Kasumi-1 (cell line): ENCODE measurements around the gene ARL5A.

Source experiments
- DNase-seq, 2 experiments: peaks; one replicate each; lab custom pipeline; 2025; lab: John Stamatoyannopoulos, UW

The ARL5A gene

DNA sequence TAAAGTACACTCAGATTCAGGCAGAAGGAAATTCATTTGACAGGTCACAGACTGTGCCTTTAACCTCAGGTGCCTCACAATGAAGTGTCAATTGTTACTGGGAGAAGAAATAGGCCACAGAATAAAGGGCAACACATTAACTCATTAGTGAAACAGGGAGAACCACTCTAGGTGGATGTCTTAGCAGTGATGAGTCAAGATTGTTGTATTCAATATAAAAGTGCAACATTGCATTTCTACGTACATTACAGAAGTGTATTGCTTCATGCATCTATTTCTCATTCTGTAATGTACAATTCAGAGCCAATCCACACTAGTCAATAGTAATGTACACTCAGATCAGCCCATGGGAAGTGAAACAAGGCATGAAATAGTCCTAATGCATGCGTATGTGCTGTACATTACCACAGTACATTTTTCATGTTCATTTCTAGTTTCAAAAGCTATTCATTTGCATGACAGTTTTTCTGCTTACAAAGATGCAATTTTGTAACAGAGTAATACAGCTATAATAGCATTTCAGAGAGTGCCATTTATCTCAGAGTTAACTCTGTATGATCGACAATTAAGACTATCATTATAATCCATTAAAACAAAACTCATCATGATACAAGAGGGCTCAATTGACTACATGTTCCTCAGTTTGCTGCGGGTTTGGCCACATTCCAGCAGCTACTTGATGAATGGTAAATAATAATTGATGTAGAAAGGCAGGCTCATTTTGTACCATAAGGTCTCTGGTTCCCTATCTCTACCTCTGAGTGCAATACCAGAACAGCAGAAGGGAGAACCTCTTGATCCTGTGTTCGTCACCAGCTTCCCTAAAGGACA, 12.2 kb upstream of the ARL5A start:
- DNase-seq: no peak

DNA sequence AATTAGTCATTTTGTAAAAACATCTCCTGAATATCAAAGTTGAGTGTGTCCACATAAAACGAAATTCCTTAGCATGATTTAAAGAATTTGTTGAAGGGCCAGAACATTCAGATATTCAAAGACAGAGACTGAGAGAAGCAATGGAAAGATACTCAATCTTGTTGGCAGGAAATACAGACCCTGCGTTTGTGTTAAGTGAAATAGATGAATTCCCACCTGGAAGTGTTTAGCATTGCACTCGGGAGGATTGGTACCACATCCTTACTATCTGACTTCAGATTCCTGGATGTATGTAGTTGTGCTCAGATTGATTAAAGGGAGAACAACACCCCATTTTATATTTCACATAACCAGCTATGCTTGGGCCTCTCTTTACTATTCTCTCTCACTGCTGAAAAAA, 9.7 kb upstream of the ARL5A start:
- DNase-seq: no peak

- DNase-seq: peak; percentile 79 to 93
Observed at GRCh38 chr2:151833984-151834383, 5.8 kb upstream of the ARL5A start.

DNA sequence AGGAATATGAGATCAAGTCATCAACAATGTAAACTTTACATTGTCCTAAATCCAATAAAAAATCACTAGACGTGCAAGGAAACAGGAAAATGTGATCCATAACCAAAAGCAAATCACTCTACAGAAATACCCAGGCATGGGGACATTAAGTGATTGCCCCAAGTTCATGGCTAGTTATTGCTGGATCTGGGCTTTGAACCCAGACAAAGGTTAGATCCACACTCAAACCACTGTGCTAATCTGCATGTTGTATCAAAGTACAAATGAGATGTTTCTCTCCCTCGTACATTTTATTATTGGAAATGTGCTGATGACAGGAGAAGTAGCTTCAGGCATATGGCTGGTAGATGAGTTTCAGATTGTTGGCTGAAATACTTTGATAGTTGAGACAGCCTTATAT, 2.7 kb upstream of the ARL5A start:
- no peak for DNase-seq

GRCh38 chr2:151828890-151829324, 686 bp upstream of the ARL5A start:
- no peak for DNase-seq

GRCh38 chr2:151827564-151828142, 568 bp downstream of the ARL5A start:
- DNase-seq: peak; percentile 39 to 58

DNA sequence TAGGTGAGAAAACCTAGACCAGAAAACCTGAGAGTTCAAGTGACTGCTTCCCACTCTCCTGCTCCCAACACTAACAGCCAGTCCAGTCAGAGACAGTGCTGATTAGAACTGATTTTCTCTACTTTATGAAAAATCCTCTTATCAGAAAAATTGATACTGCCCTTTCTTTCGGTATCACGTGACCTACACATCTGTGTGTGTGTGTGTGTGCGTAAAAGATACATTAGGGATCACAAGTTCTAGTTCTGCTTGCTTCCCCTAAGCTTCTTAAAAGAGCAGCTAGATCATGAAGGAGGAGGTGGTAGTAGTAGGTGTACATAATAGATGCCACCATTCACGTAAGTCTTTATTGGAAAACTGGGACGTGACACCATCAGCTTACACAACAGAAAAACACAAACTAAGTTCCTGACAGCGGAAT, 1.5 kb downstream of the ARL5A start:
- DNase-seq: peak; percentile 76 to 79

DNA sequence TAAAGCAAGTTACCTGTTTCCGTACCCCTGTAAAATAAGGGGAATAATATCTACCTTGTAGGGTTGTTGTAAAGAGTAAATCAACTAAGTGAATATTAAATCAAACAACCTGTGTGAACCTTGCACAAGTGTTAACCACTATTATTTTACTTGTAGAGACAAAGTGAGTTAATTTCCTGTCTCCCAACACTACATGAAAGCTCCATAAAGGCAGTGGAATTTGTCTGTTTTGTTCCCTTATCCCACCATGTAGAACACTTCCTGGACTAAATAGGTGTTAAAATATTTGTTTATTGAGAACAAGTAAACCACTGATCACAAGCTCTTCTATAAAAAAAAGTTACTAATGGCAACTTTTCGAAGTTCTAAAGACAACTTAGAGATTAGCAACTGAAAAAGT, 3.3 kb downstream of the ARL5A start:
- DNase-seq: no peak

DNA sequence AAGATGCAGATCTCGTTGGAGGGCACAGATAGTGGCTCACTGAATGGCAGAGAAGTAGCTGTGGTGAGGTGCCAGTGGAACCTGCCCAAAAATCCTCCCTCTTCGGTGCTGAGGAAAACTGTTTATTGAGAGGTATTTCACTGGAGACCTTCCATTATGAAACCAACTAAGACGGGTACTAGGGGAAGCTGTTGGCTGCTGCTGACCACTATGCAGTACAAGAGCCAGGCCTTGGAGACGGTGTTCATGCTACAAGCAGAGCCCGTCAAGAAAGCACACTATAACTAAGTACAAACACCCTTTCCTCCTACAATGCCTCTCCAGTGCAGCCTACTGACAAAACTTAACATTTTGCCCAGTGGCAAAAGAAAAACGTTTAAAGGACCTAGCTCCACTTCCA, 4.6 kb downstream of the ARL5A start:
- DNase-seq: no peak

- no peak for DNase-seq
Observed at GRCh38 chr2:151819920-151820319, 8.3 kb downstream of the ARL5A start.

DNA sequence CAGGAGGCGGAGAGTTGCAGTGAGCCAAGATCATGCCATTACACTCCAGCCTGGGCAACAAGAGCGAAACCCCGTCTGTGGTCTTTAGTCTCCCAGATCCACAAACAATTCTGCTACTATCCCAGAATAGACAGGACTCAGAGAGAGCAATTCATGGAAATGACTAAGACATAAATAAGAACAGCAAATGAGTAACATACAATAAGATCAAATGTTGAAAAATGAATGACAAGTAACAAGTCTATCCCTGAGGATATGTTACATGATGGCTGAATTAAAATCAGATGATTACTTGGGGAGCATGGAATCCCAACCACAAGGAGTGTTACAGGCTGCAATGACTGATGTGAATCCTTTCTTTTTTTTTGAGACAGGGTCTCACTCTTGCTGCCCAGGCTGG, 10.3 kb downstream of the ARL5A start:
- DNase-seq: no peak

GRCh38 chr2:151816843-151817242, 11.4 kb downstream of the ARL5A start:
- no peak for DNase-seq

- DNase-seq: no peak
Observed at GRCh38 chr2:151815821-151816489, 12.3 kb downstream of the ARL5A start.

DNA sequence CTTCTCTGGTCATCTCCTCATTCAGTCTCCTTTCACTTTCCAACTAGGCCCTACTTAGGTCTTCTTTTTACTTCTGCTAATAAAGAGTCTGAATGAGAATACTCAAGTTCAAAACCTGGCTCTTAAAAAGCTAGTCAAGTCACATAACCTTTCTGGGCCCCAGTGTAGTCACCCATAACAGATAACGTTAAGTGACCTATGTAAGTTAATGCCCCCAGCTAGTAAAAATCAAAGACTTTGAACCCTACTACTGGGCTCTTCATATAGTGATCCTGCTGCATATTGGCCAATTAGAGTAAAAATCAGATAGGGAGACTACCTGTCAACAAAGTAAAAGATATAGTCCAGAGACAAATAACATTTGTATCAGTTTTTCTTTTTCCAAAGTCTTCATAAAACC, 17.7 kb downstream of the ARL5A start:
- no peak for DNase-seq

- DNase-seq: no peak
Observed at GRCh38 chr2:151809073-151809383, 19.2 kb downstream of the ARL5A start.

- peak; percentile 54 to 55 for DNase-seq
Observed at GRCh38 chr2:151808258-151809072, 19.8 kb downstream of the ARL5A start.

DNA sequence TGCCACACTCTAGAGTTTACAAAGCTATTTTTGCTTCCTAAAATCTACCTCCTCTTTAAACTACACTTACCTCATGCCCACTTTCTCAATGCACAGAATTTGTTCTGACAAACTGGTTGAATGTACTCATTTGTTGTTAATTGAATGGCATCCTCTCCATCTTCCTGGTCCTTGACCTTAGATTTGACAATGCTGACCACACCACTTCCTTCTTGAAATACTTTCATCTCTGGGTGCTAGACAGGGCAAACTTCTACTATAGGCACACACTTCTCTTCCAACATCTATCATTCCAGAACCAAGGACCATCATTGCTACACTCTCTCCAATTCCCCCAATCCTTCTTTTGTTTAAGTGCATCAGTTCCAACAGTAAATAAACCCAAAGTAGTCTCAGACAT, 22.3 kb downstream of the ARL5A start:
- no peak for DNase-seq

DNA sequence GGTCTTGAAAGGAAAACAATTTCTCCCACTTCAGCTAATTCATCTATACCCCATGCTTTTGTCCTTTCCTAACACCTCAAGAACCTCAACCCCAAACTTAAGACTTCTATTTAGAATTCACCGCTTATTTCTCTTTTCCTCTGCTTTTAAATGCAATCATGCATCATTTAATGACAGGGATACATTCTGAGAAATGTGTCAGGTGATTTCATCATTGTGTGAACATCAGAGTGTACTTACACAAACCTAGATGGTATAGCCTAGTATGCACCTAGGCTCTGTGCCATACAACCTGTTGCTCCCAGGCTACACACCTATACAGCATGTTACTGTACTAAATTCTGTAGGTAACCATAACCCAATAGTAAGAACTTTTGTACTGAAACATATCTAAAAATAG, 22.9 kb downstream of the ARL5A start:
- DNase-seq: no peak

GRCh38 chr2:151803811-151804210, 24.4 kb downstream of the ARL5A start:
- DNase-seq: no peak

GRCh38 chr2:151802315-151802714, 25.9 kb downstream of the ARL5A start:
- no peak for DNase-seq

DNA sequence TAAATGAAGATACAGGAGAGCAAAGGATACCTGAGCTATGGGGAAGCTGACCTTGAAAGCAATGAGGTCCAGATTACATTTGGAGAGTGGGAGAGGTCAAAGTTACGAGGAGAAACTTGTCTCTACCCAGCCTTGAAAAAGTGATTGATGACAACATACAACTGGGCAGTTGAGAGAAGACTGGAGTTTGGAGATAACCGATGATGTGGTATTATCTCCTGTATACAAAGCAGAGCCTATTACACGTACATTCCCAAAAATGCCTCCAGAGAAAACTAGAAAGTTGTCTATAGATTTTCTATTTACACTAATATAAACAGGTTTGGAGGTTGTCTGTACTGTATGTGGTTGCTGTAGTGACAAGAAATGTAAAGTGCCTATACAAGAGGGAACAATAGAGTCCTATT, 28.3 kb downstream of the ARL5A start:
- DNase-seq: no peak

DNA sequence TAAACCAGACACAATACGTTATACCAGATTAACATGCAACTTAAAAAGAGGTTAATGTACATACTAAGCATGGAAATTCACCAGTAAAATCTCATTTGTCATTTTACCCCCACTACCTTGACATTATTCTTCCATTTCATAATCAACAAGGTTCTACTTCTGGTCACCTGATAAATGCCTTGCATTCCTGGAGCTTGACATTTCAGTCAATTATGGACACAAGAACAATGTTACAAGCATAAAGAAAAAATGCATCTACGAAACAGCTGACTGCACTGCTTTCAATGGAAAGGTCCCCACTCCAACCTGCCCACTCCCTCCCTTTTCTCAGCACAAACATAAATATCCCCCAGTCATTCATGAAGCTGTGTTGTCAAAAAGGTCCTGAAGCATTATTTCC, 31.4 kb downstream of the ARL5A start:
- DNase-seq: no peak
